GM18499 (cell line): ENCODE results near the gene NOM1.

Experiments used
- ATAC-seq: cut with Tn5 transposase; IDR thresholded peaks from one replicate; pipeline ENCODE4 v1.9.1; 2021; ENCODE audit warnings: moderate number of reproducible peaks; ENCODE audit not compliant: insufficient read depth, unreplicated experiment

NOM1 gene

GRCh38 chr7:157002819-157003421 is 53.4 kb downstream of the NOM1 start:
- no peak for ATAC-seq

GRCh38 chr7:157003445-157003755 is 53.9 kb downstream of the NOM1 start:
- ATAC-seq: no peak

DNA sequence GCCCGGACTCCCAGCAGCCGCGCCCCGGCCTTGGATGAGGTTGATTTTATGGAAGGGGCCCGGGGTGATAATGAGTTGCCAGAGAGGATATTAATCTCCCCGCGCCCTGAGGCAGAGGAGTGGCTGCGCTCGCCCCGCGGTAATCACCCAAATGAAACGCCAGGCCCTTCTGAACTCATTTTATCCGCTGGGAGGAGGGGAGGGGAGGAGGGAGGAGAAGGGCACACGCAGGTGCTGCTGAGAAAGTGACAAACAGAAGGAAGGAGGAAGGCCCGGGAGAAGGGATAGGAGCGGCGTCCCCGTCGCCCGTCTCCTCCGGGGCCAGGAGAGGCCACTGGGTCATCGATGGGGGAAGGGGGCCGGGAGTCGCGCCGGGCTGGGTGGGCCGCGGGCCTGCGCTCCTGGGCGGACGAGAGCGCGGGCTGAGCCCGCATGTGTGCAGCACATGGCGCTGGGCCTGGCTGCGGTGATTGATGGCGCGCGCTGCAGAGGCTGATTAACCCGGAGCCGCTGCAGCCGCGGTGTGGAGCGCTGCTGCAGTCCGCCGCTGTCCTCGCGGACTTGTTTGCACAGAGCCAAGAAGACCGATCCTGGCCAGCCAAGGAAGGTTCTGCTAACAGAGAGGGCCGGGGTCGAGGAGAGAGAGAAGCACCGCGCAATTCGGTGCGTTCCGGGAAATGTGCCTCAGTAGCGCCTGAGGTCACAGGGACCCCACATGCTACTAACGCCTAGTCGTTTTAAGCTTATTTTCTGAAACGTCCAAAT is 54.4 kb downstream of the NOM1 start:
- ATAC-seq: no peak

DNA sequence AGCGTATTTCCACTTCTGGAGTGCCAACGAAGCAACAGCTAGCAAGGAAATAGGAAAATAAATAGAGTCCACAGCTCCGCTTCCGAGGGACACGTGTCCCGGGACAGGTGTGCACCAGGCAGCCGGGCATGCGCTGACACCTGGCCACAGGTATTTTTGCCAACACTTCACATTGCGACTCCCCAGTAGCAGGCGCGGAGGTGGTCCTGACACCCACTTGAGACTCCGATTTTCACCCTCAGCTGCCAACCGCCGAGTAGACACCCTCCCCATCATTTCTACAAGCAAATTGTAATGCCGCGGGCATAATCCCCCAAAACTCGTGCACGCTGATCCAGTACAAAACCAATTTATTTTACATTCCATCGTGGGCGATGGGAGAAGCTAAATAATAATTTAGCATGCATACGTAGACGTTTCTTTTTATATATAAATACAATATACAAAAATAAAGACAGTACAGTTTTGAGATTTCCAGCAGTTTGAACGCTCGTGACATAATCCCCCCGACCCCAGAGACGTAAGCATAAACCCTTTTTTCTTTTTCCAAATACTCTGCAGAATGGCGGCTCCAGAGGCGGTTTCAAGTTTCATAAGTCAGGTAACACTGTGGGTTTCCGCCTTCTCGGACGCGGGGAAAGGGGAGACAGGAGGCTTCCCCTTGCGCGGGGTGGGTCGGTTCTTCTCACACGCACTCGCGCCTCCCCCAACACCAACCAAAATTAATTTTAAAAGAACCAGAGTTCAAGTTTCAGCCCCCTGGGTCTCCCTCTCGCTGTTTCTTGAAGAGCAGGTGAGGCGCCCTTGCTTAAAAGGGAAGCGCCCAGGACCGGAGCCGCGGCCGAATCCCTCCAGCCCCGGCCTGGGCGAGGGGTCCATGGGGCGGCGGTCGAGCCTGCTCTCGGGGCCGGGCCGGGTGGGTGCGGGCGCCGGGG is 55.3 kb downstream of the NOM1 start:
- ATAC-seq: no peak

DNA sequence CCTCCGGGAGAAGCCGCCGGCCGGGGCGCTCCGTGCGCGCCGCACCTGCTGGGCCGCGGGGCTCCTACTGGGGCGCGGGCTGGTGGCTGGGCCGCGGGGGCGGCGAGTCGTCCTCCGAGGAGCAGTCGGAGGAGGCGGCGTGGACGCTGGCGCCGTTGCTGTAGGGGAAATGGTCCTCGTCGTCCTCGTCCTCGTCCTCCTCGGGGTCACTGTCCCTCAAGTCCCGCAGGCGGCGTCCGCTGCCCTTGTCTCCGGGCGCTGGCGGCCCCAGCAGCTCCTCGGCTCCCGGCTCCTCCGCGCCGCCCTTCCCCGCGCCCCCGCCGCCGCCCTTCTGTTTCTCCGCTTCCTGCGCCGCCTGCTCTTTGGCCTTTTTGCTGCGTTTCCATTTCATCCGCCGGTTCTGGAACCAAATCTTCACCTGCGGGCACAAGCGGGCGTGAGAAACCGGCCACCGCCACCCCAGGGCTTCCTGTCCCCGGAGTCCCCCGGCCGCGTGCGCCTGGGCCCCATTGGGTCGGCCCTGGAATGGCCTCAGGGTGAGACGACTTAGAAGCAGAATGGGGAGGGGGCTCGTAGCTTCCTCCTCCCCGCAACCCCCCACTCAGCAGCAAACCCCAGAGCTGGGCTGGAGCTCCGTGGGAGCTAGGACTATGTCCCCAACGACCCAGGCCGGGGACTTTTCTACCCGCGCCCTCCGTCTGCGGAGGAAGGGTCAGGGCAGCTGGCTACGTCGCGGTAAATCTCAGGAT is 56.1 kb downstream of the NOM1 start:
- no peak for ATAC-seq

DNA sequence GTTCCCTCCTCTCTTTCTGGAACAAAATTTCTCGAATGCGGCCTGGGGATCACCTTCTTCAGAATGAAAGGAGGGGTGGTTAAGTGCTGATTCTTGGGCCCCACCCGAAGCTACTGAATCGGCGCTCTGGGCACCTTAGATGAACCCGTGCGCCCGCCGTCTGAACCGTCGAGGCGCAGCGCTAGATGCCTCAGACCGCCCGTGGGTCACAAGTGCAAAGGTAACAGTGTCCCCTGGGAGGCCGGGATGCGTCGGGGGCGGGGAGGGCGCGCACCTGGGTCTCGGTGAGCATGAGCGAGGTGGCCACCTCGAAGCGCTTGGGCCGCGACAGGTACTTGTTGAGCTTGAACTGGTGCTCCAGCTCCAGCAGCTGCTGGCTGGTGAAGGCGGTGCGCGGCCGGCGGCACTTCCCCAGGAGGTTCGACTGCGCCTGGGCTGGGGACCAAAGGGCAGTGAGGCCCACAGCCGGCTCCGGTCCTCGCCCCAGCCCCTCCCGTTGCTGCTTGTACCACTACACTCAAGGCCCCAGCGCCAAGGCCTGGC is 56.8 kb downstream of the NOM1 start:
- no peak for ATAC-seq

- ATAC-seq: no peak
Measured at GRCh38 chr7:157006829-157007469, 57.4 kb downstream of the NOM1 start.

DNA sequence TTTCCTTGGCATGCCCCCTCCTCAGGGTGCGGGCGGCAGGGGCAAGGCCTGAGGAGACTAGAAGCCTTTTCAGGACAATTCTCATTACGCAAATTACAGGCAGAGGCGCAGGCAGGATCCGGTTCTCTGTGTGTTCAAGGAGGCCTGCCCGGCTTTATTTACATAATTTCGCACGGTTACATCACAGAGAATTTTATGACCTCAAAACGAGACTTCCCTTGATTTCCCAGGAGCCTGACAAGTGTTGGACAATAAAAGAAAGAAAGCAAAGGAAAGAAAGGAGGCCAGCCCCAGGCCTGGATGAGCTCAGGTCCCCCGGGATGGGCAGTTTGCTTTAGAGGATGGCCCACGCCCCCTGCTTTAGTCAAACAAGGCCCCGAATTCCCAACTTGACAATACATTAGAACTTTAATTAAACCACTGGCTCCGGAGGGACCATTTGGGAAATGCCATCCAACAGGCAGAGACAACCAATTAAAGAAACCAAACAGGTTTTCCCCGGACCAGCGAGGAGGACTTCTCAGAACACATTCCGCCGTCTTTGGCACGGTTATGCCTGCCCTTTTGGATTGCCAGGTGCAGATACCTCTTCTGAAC is 58.1 kb downstream of the NOM1 start:
- ATAC-seq: no peak

GRCh38 chr7:157008206-157009169 is 59.0 kb downstream of the NOM1 start:
- ATAC-seq: no peak

GRCh38 chr7:157009170-157009777 is 59.8 kb downstream of the NOM1 start:
- ATAC-seq: no peak

- no peak for ATAC-seq
Measured at GRCh38 chr7:157009778-157010587, 60.5 kb downstream of the NOM1 start.

- ATAC-seq: no peak
Measured at GRCh38 chr7:157010588-157011332, 61.2 kb downstream of the NOM1 start, which contains the start of gene MNX1. MNX1 (minus strand) TSS chr7:157010663; CDS start chr7:157010350, 313 bp downstream.

DNA sequence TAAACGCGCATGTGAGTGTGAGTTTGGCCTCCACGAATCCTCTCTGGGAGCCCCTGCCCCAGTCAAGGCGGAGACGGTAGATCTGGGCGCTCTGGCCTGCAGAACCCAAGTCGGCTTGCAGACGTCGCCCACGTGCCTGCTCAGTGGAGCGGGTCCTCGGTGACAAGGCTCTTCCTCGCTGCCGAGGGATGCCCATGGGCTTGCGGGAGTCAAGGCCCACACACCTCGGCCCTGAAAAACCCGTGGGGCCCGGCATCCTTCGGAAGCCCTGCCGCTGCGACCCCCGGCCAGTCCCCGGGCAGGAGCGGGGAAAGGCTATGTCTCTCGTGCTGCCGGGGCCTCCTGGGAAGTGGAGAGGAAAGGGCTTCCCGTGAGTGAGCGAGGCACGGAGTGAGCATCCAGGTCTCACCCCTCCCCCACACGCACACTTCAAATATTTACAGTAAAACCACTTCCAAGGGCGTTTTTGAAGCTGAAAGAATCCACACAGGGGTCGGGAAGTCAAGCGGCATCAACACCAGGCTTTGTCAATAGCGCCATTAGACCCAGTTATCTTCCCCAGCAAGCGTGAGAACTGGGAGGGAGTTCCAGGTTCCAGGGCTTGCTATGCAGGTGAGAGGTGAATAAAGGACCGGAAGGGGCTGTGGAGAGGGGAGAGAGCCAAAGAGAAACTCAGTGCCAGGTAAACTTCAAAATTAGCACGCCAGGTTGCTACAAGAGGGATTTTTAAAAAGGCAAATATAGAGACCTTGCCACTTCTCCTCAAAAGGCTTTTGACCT is 62.0 kb downstream of the NOM1 start:
- no peak for ATAC-seq

- no peak for ATAC-seq
Measured at GRCh38 chr7:157012113-157012547, 62.6 kb downstream of the NOM1 start.

GRCh38 chr7:157013101-157013500 is 63.6 kb downstream of the NOM1 start:
- ATAC-seq: no peak
